Mesendoderm (in vitro differentiated cells): ENCODE data around the gene E2F7.

ENCODE experiments used
- DNase-seq: peaks from one replicate; pipeline ENCODE4 v3.0.0; 2013
- H2AK5ac ChIP-seq: 2 replicates; pipeline ENCODE4 v1.6.1; 2013; ENCODE audit warnings: low read length, inconsistent platforms
- H2BK120ac ChIP-seq: 2 replicates; pipeline ENCODE4 v1.6.1; 2013; ENCODE audit warnings: low read depth, mild to moderate bottlenecking, low read length, moderate library complexity, mixed read lengths
- H2BK15ac ChIP-seq: replicated peaks from 2 replicates; pipeline ENCODE4 v1.6.1; 2013; ENCODE audit warnings: low read depth, mild to moderate bottlenecking, moderate library complexity
- H2BK5ac ChIP-seq: 2 replicates; pipeline ENCODE4 v1.6.1; 2013; ENCODE audit warnings: low read length, inconsistent platforms
- H3K18ac ChIP-seq: 2 replicates; pipeline ENCODE4 v1.6.1; 2013; ENCODE audit warnings: mild to moderate bottlenecking, low read length, mixed read lengths
- H3K23ac ChIP-seq: one replicate; pipeline ENCODE4 v1.6.1; 2013; ENCODE audit warnings: low read length
- H3K27ac ChIP-seq: 2 replicates; pipeline ENCODE4 v1.5.1; 2013; ENCODE audit warnings: low read depth, mild to moderate bottlenecking, inconsistent platforms, low read length, moderate library complexity
- H3K27me3 ChIP-seq: 2 replicates; pipeline ENCODE4 v1.6.1; 2013; ENCODE audit warnings: low read length, control low read depth, mild to moderate bottlenecking, inconsistent platforms; ENCODE audit not compliant: insufficient read depth, poor library complexity
- H3K36me3 ChIP-seq: 2 replicates; pipeline ENCODE4 v1.6.1; 2013; ENCODE audit warnings: low read length, inconsistent platforms; ENCODE audit not compliant: control insufficient read depth, insufficient read depth
- H3K4ac ChIP-seq: one replicate; pipeline ENCODE4 v1.6.1; 2013; ENCODE audit warnings: low read depth, mild to moderate bottlenecking, low read length, moderate library complexity
- H3K4me1 ChIP-seq: 2 replicates; pipeline ENCODE4 v1.6.1; 2013; ENCODE audit warnings: low read depth, low read length, inconsistent platforms; ENCODE audit not compliant: control insufficient read depth
- H3K4me2 ChIP-seq: 2 replicates; pipeline ENCODE4 v1.6.1; 2013; ENCODE audit warnings: low read length
- H3K4me3 ChIP-seq: 2 replicates; pipeline ENCODE4 v1.5.1; 2013; ENCODE audit warnings: mild to moderate bottlenecking, low read length
- H3K56ac ChIP-seq: one replicate; pipeline ENCODE4 v1.6.1; 2013; ENCODE audit warnings: low read length
- H3K79me1 ChIP-seq: 2 replicates; pipeline ENCODE4 v1.6.1; 2013; ENCODE audit warnings: low read length, inconsistent platforms
- H3K79me2 ChIP-seq: 2 replicates; pipeline ENCODE4 v1.6.1; 2013; ENCODE audit warnings: mild to moderate bottlenecking, low read length; ENCODE audit not compliant: control insufficient read depth, insufficient read depth
- H3K9ac ChIP-seq: 2 replicates; pipeline ENCODE4 v1.6.1; 2013; ENCODE audit warnings: low read length, inconsistent platforms
- H4K5ac ChIP-seq: one replicate; pipeline ENCODE4 v1.6.1; 2013; ENCODE audit warnings: low read length
- H4K8ac ChIP-seq: one replicate; pipeline ENCODE4 v1.6.1; 2013; ENCODE audit warnings: low read depth, mild to moderate bottlenecking, control low read depth, low read length, moderate library complexity
- WGBS: extraction: QIAGEN DNeasy Blood & Tissue Kit; methylation state at CpG from one replicate; pipeline ENCODE4 v1.1.7; 2013; ENCODE audit warnings: low lambda C conversion rate, missing lambda C conversion rate; ENCODE audit not compliant: insufficient coverage; ENCODE audit errors: extremely low coverage; 5-methylcytosine and 5-hydroxymethylcytosine counted together

E2F7 gene

DNA sequence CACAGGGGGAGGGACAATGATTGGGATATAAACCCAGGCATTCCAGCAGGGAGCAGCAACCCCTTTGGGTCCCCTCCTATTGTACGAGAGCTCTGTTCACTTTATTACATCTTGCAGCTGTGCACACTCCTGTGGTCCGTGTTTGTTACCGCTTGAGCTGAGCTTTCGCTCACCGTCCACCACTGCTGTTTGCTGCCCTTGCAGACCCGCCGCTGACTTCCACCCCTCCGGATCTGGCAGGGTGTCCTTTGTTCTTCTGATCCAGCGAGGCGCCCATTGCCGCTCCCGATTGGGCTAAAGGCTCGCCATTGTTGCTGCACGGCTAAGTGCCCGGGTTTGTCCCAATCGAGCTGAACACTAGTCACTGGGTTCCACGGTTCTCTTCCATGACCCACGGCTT, 64.1 kb downstream of the E2F7 start:
- no peaks in the 10 kb centered on the region for H3K79me1 ChIP-seq
- H3K4me2 ChIP-seq, result no peak overlapping the region
- H3K9ac ChIP-seq, result no peak overlapping the region
- no peak overlapping the region for H2BK120ac ChIP-seq
- H3K23ac ChIP-seq, result no peak overlapping the region
- H3K27ac ChIP-seq, result no peak overlapping the region
- no peak overlapping the region for H4K5ac ChIP-seq
- H2AK5ac ChIP-seq, result no peak overlapping the region
- WGBS, result no CpG with 5 or more reads among the region's 18 CpGs
- no peaks in the 10 kb centered on the region for H3K4me1 ChIP-seq
- no peak overlapping the region for H2BK5ac ChIP-seq
- H3K4ac ChIP-seq, result no peak overlapping the region
- H3K18ac ChIP-seq, result no peak overlapping the region
- no peak overlapping the region for H3K4me3 ChIP-seq
- no peaks in the 10 kb centered on the region for H3K79me2 ChIP-seq
- H3K56ac ChIP-seq, result no peak overlapping the region
- DNase-seq, result no peak
- H4K8ac ChIP-seq, result no peak overlapping the region
- H2BK15ac ChIP-seq, result no peak overlapping the region
- H3K27me3 ChIP-seq, result no peaks in the 10 kb centered on the region
- no peaks in the 10 kb centered on the region for H3K36me3 ChIP-seq

DNA sequence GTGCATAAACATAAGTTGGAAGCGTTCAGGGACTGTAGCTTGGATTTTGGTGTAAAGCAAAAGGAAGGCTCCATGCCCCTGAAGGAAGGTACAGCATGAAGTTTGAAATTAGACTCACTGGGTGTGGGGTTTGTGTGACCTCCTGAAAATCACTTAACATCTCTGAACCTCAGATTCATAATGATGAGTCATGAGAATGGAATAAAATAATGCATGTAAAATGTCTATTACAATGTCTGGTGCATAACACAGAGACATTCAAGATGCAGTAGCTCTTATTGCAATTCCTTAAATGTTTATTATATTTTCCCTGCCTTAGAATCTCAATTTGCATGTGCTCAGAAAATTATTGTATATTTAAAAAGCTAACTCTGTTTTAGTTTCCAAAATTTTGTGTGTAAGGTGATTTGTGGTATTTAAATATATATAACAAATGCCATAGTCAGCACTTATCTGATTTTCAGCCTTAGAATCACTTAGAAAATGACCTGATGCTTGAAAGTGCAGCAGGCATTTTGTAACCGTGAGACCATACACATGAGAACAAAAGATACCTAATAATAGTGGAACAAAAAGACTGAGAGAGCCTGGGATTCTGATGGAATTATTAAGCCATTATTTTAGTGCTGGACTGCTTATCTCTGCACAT, 66.3 kb downstream of the E2F7 start:
- Histone ChIP-seq H3K56ac (no peak overlapping the region), H2BK15ac (no peak overlapping the region), H3K27ac (no peak overlapping the region), H3K4me3 (no peak overlapping the region), H3K9ac (no peak overlapping the region), H3K4me1 (no peaks in the 10 kb centered on the region), H3K79me1 (no peaks in the 10 kb centered on the region), H3K27me3 (no peaks in the 10 kb centered on the region), H2AK5ac (no peak overlapping the region), H3K4ac (no peak overlapping the region), H3K18ac (no peak overlapping the region), H3K4me2 (no peak overlapping the region), H2BK120ac (no peak overlapping the region), H3K79me2 (no peaks in the 10 kb centered on the region), H4K8ac (no peak overlapping the region), H3K23ac (no peak overlapping the region), H4K5ac (no peak overlapping the region), H3K36me3 (no peaks in the 10 kb centered on the region), H2BK5ac (no peak overlapping the region)
- DNase-seq, result no peak
- no CpG with 5 or more reads among the region's 2 CpGs for WGBS

DNA sequence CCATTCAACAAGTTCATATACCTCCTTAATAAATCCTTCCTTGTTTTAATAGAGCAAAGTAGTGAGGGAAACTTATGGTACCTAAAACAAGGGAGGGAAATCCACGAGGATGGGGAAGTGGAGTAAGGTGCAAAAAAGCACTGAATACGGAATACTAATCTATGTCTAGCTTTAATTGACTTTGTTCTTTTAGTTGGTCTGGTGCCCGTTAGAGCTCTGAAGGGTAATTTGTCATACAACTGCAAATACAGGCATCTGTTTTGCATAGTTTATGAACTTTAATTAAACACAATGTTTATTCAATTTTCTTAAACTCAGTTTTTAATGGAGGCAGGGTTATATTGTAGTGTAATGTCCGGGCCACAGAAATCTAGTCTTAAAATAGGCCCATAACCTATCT, 67.0 kb downstream of the E2F7 start:
- H3K4me2 ChIP-seq, result no peak overlapping the region
- H3K4me1 ChIP-seq, result no peaks in the 10 kb centered on the region
- H3K4me3 ChIP-seq, result no peak overlapping the region
- H2BK15ac ChIP-seq, result no peak overlapping the region
- no peak overlapping the region for H3K9ac ChIP-seq
- H2AK5ac ChIP-seq, result no peak overlapping the region
- no peaks in the 10 kb centered on the region for H3K79me2 ChIP-seq
- H3K23ac ChIP-seq, result no peak overlapping the region
- no peak overlapping the region for H3K27ac ChIP-seq
- no peaks in the 10 kb centered on the region for H3K79me1 ChIP-seq
- no peak for DNase-seq
- no peak overlapping the region for H4K8ac ChIP-seq
- no peaks in the 10 kb centered on the region for H3K36me3 ChIP-seq
- no peak overlapping the region for H3K56ac ChIP-seq
- no peak overlapping the region for H2BK120ac ChIP-seq
- no peak overlapping the region for H3K18ac ChIP-seq
- WGBS, result no CpG with 5 or more reads among the region's 4 CpGs
- H3K27me3 ChIP-seq, result no peaks in the 10 kb centered on the region
- no peak overlapping the region for H3K4ac ChIP-seq
- H2BK5ac ChIP-seq, result no peak overlapping the region
- no peak overlapping the region for H4K5ac ChIP-seq

DNA sequence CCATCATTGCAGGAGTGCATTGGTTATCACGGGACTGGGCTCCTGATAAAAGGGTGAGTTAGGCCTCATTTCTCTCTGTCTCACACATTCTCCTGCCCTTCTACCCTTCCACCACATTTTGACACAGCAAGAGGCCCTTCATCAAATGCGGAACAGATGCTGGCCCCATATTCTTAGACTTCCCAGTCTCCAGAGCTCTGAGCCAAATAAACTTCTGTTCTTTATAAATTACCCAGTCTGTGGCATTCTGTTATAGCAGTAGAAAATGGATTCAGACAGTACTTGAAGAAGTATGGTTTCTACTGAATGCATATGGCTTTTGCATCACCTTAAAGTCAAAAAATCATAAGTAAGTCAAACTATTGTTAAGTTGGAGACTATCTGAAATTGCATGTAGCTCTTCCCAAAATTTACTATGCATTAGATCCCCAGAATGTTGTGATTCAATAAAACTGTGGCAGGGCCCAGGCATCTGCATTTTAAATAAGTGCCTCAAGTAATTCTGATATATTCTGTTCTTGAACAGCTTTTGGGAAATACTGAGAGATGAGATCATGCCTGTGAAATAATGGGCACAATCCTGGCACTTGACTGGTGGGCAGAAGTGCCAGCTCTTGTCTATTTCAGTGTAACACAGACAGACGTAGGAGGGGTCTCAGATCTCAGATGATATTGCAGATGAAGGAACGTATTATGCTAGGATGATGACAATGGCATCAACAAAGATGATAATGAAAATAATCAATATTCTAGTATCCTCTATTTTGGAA, 68.2 kb downstream of the E2F7 start:
- peak overlapping the region; percentile 6 for H2BK120ac ChIP-seq
- no peak overlapping the region for H3K4ac ChIP-seq
- no peaks in the 10 kb centered on the region for H3K79me2 ChIP-seq
- no peaks in the 10 kb centered on the region for H3K4me1 ChIP-seq
- no peaks in the 10 kb centered on the region for H3K36me3 ChIP-seq
- H3K27me3 ChIP-seq, result no peaks in the 10 kb centered on the region
- no peak overlapping the region for H3K56ac ChIP-seq
- peak; percentile 46 for DNase-seq
- no peak overlapping the region for H3K4me3 ChIP-seq
- no peaks in the 10 kb centered on the region for H3K79me1 ChIP-seq
- H4K5ac ChIP-seq, result no peak overlapping the region
- H4K8ac ChIP-seq, result no peak overlapping the region
- no peak overlapping the region for H3K23ac ChIP-seq
- WGBS, result no CpG with 5 or more reads among the region's 4 CpGs
- H3K27ac ChIP-seq, result no peak overlapping the region
- H3K18ac ChIP-seq, result no peak overlapping the region
- H2AK5ac ChIP-seq, result no peak overlapping the region
- H2BK5ac ChIP-seq, result no peak overlapping the region
- H2BK15ac ChIP-seq, result no peak overlapping the region
- H3K4me2 ChIP-seq, result no peak overlapping the region
- H3K9ac ChIP-seq, result no peak overlapping the region

DNA sequence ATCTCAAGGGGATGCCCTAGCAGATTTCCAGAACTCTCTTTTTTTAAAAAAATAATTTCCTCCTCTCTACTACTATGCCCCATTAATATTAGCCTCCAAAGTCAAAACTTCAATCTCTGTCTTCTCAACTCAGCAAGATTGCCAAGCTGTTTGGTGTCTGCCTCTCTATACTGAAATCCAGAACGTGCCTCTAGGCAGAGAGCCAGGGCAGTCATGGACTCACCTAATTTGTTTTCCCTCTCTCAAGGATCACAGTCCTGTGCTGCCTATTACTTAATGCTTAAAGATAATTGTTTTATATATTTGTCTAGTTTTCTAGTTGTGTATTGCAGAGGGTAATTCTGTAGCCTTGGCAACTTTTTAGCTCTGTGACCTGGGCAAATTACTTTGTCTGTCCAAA, 74.7 kb downstream of the E2F7 start:
- H4K8ac ChIP-seq, result no peak overlapping the region
- H3K4me3 ChIP-seq, result no peak overlapping the region
- H3K36me3 ChIP-seq, result no peaks in the 10 kb centered on the region
- H2BK5ac ChIP-seq, result no peak overlapping the region
- DNase-seq, result no peak
- no peaks in the 10 kb centered on the region for H3K79me2 ChIP-seq
- H4K5ac ChIP-seq, result no peak overlapping the region
- no peak overlapping the region for H3K27ac ChIP-seq
- no peak overlapping the region for H3K23ac ChIP-seq
- H3K9ac ChIP-seq, result no peak overlapping the region
- no peak overlapping the region for H3K18ac ChIP-seq
- WGBS, result no CpG with 5 or more reads among the region's 1 CpG
- H2BK15ac ChIP-seq, result no peak overlapping the region
- H3K4me1 ChIP-seq, result no peaks in the 10 kb centered on the region
- H3K27me3 ChIP-seq, result no peaks in the 10 kb centered on the region
- H3K4ac ChIP-seq, result no peak overlapping the region
- no peak overlapping the region for H2AK5ac ChIP-seq
- H3K56ac ChIP-seq, result no peak overlapping the region
- no peaks in the 10 kb centered on the region for H3K79me1 ChIP-seq
- H3K4me2 ChIP-seq, result no peak overlapping the region
- H2BK120ac ChIP-seq, result no peak overlapping the region
